ENCODE results near the gene INPP5E. TPM values are rescaled to one million over a fixed set of nuclear protein-coding genes. Genes with fewer than 3 reads are reported as not detected.

INPP5E gene
- total RNA-seq, 4 donors from 2014 or later, result 10.0 to 17.8 (median 12.1) TPM

DNA sequence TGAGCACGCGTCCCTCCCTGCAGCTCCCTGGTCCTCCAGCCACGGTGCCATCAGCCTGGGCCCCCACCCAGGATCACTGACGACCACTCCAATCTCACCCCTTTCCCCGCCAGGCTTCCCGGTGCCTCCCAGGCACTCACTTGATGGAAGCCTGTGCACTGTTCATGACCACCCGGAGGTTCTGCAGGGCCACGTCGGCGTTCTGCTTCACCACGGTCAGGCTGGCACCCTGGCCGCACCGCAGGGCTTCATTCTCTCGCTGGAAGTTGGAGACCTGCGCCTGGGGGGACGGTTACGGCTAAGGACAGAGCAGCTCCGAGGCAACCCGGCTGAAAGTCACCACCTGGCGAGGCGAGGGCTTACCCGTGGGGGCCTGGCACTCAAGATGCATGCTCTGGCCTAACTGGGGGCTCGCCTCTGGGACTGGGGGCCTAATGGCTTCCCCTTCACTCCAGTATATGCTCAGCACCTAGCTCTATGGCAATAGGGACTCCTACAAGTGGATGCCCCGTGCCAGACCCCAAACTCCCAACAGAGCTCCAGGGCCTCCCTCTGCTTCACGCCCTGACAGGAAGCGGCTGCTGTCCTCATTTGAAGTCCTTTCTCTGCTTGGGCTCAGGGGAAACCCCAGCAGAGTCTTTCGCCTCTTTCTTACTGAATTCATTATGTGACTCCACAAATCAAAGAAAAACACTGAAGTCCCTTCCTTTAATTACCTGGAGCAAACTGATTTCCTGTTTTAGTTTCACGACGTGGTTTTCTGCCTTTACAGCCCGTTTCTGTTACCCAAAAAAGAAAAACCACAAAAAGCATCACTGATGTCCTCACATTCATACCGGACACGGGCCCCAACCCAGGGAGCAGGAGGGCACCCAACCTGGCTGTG is 35.5 kb downstream of the INPP5E start:
- no peak for DNase-seq (ENCODE audit: low spot score in 2 of 2)
- H3K4me3 ChIP-seq (ENCODE audit: low read depth, poor library complexity, severe bottlenecking), result no peak overlapping the region
- 82 to 83% methylated on average over 29 to 32 of the region's 32 CpGs for WGBS, 2 donors
- TF ChIP-seq POLR2A (IDR thresholded peaks at IDR 0.05), result no peak
- TF ChIP-seq, protein P1, sequence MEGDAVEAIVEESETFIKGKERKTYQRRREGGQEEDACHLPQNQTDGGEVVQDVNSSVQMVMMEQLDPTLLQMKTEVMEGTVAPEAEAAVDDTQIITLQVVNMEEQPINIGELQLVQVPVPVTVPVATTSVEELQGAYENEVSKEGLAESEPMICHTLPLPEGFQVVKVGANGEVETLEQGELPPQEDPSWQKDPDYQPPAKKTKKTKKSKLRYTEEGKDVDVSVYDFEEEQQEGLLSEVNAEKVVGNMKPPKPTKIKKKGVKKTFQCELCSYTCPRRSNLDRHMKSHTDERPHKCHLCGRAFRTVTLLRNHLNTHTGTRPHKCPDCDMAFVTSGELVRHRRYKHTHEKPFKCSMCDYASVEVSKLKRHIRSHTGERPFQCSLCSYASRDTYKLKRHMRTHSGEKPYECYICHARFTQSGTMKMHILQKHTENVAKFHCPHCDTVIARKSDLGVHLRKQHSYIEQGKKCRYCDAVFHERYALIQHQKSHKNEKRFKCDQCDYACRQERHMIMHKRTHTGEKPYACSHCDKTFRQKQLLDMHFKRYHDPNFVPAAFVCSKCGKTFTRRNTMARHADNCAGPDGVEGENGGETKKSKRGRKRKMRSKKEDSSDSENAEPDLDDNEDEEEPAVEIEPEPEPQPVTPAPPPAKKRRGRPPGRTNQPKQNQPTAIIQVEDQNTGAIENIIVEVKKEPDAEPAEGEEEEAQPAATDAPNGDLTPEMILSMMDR (IDR thresholded peaks at IDR 0.05), result no peak
- intact Hi-C loops (cut with DNase I; ENCODE audit: low total_unique reads), result no loop called here

DNA sequence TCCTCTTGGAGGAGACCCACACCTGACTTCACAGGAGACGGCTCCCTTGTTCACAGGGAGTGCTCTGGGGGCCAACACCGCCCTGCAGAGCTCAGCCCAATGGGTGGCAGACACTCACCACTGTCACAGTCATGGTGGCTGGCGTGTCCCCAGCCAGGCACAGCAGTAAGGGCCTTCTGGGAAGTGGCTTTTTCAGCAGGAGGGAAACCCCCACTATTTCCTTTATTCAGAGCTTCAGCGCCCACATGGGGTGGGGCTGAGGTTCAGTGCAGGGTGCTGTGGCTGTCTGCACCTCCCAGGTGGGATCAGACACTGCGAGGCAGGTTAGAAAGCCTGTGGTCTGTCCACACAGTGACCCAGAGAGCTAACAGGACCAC is 36.1 kb downstream of the INPP5E start:
- no peak for DNase-seq (ENCODE audit: low spot score in 2 of 2)
- WGBS, 2 donors, result 82 to 90% methylated on average over 5 of the region's 5 CpGs
- intact Hi-C loops (cut with DNase I; ENCODE audit: low total_unique reads), result no loop called here
- no peak for TF ChIP-seq POLR2A (IDR thresholded peaks at IDR 0.05)
- TF ChIP-seq, protein P1 (IDR thresholded peaks at IDR 0.05), result no peak
- H3K4me3 ChIP-seq (ENCODE audit: low read depth, poor library complexity, severe bottlenecking), result no peak overlapping the region

GRCh38 chr9:136402067-136402466 is 37.6 kb downstream of the INPP5E start:
- 79 to 80% methylated on average over 11 to 13 of the region's 13 CpGs for WGBS, 2 donors
- H3K4me3 ChIP-seq (ENCODE audit: low read depth, poor library complexity, severe bottlenecking), result no peak overlapping the region
- no peak for DNase-seq (ENCODE audit: low spot score in 2 of 2)
- intact Hi-C loops (cut with DNase I; ENCODE audit: low total_unique reads), result no loop called here
- no peak for TF ChIP-seq POLR2A (IDR thresholded peaks at IDR 0.05)
- TF ChIP-seq, protein P1 (IDR thresholded peaks at IDR 0.05), result no peak

DNA sequence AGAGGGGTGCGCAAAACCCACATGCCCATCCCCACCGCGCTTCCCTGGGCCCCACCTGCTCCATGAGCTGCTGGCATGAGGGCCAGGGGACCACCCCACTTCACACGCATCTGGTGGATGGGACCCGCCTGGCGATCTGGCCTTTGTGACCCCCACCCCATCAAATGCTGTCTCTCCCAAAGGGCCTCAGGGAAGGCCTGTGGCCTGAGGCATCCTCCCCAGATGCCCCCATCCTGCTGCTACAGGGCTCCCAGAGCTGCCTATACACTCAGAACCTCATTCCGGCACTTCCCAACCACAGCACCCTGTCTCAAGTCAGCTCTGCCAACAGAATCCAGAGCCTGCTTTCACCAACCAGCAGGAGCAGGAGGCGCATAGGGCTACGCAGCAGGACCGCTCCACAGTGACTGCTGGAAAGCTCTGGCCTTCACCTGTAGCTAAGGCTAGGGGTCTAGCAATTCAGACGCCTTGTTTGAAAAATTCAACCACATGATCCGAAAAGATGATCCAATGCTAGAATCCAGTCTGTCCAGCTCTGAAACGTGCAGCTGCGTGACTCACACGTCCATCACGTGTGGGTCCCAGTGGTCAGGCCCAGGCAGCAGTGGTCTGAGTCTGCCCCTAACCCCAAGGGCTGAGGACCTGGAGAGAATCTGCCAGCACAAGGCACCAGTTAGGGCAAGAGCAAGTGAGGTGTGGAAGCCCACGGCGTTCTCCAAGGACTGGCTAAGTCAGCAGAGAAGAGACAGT is 38.3 kb downstream of the INPP5E start:
- TF ChIP-seq, protein P1 (IDR thresholded peaks at IDR 0.05), result no peak
- TF ChIP-seq POLR2A (IDR thresholded peaks at IDR 0.05), result no peak
- intact Hi-C loops (cut with DNase I; ENCODE audit: low total_unique reads), result no loop called here
- 88 to 90% methylated on average over 18 of the region's 18 CpGs for WGBS, 2 donors
- no peak overlapping the region for H3K4me3 ChIP-seq (ENCODE audit: low read depth, poor library complexity, severe bottlenecking)
- no peak for DNase-seq (ENCODE audit: low spot score in 2 of 2)

- intact Hi-C loops (cut with DNase I; ENCODE audit: low total_unique reads), result no loop called here
- TF ChIP-seq, protein P1 (IDR thresholded peaks at IDR 0.05), result no peak
- TF ChIP-seq POLR2A (IDR thresholded peaks at IDR 0.05), result no peak
- H3K4me3 ChIP-seq (ENCODE audit: low read depth, poor library complexity, severe bottlenecking), result peak within 1 kb of the TSS; percentile 73
- 7 to 16% methylated on average over 16 to 60 of the region's 71 CpGs for WGBS, 2 donors
- DNase-seq (ENCODE audit: low spot score in 2 of 2), result peak; percentile 71 to 95
Measured at GRCh38 chr9:136400038-136400834, 39.4 kb downstream of the INPP5E start, which contains the start of gene SNAPC4. Gene SNAPC4, minus strand, starts transcription at chr9:136400170. Its CDS starts 1,742 bp downstream, at chr9:136398428.

Measured in lower leg skin (tissue), 4 donors.